Neural cell (in vitro differentiated cells): ENCODE results near the gene LLGL2. TPM values are rescaled to one million over a fixed set of nuclear protein-coding genes. Genes with fewer than 3 reads are reported as not detected.

Source experiments
- H2AFZ ChIP-seq: fragments of 200-600, 300-800 bp; sonication (generic), shearing (Covaris generic); 2 replicates; pipeline ENCODE4 v1.6.0; 2014; ENCODE audit warnings: low read depth, mild to moderate bottlenecking, antibody characterized with exemption, low read length, moderate library complexity
- H3F3A ChIP-seq: fragments of 200-600 bp; shearing (Covaris generic); 2 replicates; pipeline ENCODE4 v1.6.1; 2016; ENCODE audit warnings: mild to moderate bottlenecking, moderate library complexity, mixed read lengths, antibody characterized with exemption, low read length; ENCODE audit not compliant: insufficient read depth, poor library complexity, severe bottlenecking
- H3K27ac ChIP-seq: fragments of 200-600, 300-800 bp; sonication (generic), shearing (Covaris generic); 2 replicates; pipeline ENCODE4 v1.5.1; 2014; ENCODE audit warnings: mild to moderate bottlenecking, low read length, moderate library complexity
- H3K27me3 ChIP-seq: fragments of 300-800, 200-600 bp; sonication (generic), shearing (Covaris generic); 2 replicates; pipeline ENCODE4 v1.6.0; 2014; ENCODE audit warnings: mild to moderate bottlenecking, low read depth, low read length, moderate library complexity; ENCODE audit not compliant: insufficient read depth
- H3K36me3 ChIP-seq: fragments of 300-800, 200-600 bp; sonication (generic), shearing (Covaris generic); 2 replicates; pipeline ENCODE4 v1.5.1; 2014; ENCODE audit warnings: mild to moderate bottlenecking, antibody characterized with exemption, low read length, moderate library complexity; ENCODE audit not compliant: insufficient read depth
- H3K4me2 ChIP-seq: fragments of 300-800, 200-600 bp; sonication (generic), shearing (Covaris generic); 2 replicates; pipeline ENCODE4 v1.6.0; 2014; ENCODE audit warnings: mild to moderate bottlenecking, low read length
- H3K4me3 ChIP-seq: fragments of 300-800, 200-600 bp; sonication (generic), shearing (Covaris generic); 2 replicates; pipeline ENCODE4 v1.5.1; 2014; ENCODE audit warnings: mild to moderate bottlenecking, low read length, moderate library complexity
- H3K79me2 ChIP-seq: fragments of 200-600 bp; shearing (Covaris generic); replicated peaks from 2 replicates; pipeline ENCODE4 v1.6.0; 2014; ENCODE audit warnings: mild to moderate bottlenecking, low read length, moderate library complexity; ENCODE audit not compliant: insufficient read depth
- H3K9ac ChIP-seq: fragments of 300-800, 200-600 bp; sonication (generic), shearing (Covaris generic); 2 replicates; pipeline ENCODE4 v1.6.1; 2016; ENCODE audit warnings: mild to moderate bottlenecking, low read length, mixed read lengths
- H3K9me2 ChIP-seq: fragments of 200-600 bp; shearing (Covaris generic); 2 replicates; pipeline ENCODE4 v1.6.1; 2016; ENCODE audit warnings: mild to moderate bottlenecking, low read length, mixed read lengths; ENCODE audit not compliant: insufficient read depth
- H3K9me3 ChIP-seq: fragments of 200-600, 300-800 bp; sonication (generic), shearing (Covaris generic); 2 replicates; pipeline ENCODE4 v1.6.1; 2016; ENCODE audit warnings: mild to moderate bottlenecking, mixed run types, low read length, moderate library complexity, mixed read lengths
- H4K20me1 ChIP-seq: fragments of 200-600 bp; shearing (Covaris generic); 2 replicates; pipeline ENCODE4 v1.6.1; 2016; ENCODE audit warnings: mild to moderate bottlenecking, mixed run types; ENCODE audit not compliant: insufficient read depth
- EZH2 ChIP-seq: fragments of 200-600, 300-800 bp; shearing (Covaris generic), sonication (generic); IDR thresholded peaks from 2 replicates; pipeline ENCODE4 v1.6.1; 2014; ENCODE audit warnings: antibody characterized with exemption, low read length, borderline replicate concordance, mild to moderate bottlenecking; ENCODE audit not compliant: insufficient read depth, poor library complexity, severe bottlenecking
- MXI1 ChIP-seq: fragments of 450-650 bp; conservative IDR thresholded peaks from 2 replicates; pipeline ENCODE4 v1.6.1; 2014; ENCODE audit warnings: antibody characterized with exemption, mild to moderate bottlenecking; ENCODE audit not compliant: poor library complexity, severe bottlenecking
- SMC3 ChIP-seq: fragments of 450-650 bp; conservative IDR thresholded peaks from 2 replicates; pipeline ENCODE4 v1.6.1; 2014; ENCODE audit warnings: antibody characterized with exemption, mild to moderate bottlenecking, moderate library complexity; ENCODE audit not compliant: poor library complexity
- TAF1 ChIP-seq: IDR thresholded peaks from 2 replicates; pipeline ENCODE4 v1.6.1; 2012; ENCODE audit warnings: low read depth
- polyA plus RNA-seq: library from polyadenylated mRNA; depleted of rRNA; stranded (reverse); fragments of >200 nt; gene quantifications from 2 replicates; pipeline ENCODE4 v1.2.3, GENCODE V29; 2014
- TF ChIP-seq, protein P1 (sequence below): IDR thresholded peaks from 2 replicates; pipeline ENCODE4 v1.6.1; 2012; ENCODE audit warnings: borderline replicate concordance
- TF ChIP-seq, protein P2 (sequence below): fragments of 450-650 bp; IDR thresholded peaks from 2 replicates; pipeline ENCODE4 v1.5.1; 2014; ENCODE audit warnings: antibody characterized with exemption, mild to moderate bottlenecking, moderate library complexity; ENCODE audit not compliant: poor library complexity, severe bottlenecking

LLGL2 gene
- polyA plus RNA-seq, 1 donor from 2014 or later = 0.95 TPM

DNA sequence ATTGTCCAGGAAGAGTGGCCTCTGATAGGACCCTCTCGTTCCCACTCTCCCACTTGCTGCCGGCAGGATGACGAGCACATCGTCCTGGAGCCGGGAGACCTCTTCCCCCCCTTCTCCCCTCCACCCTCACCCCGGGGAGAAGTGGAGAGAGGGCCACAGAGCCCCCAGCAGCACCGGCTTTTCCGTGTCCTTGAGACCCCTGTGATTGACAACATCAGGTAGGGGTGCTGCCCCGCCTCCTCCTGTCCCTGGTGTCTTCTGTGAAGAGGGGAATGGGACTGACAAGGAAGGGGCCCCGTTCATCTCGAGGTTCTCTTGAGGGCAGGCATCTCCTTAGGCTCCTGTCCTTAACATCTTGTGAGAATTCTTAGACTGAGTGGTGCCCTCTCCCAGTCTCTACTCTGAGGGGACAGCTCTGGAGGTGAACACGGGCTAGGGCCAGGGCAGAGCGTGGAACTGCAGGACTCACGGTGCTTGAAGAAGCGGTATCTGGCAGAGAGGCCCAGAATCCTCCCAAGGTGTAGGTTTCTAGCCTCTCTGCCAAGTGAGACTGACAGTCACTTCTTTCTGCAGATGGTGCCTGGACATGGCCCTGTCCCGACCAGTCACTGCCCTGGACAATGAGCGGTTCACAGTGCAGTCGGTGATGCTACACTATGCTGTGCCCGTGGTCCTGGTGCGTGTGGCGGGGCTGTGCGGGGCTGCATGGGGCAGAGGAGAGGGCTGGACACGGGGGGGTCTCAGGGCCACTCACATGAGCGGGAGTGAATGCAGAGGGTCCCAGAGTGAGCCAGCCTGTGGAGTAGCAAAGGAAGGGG lies 36.6 kb upstream of the LLGL2 start:
- no peak overlapping the region for H3K4me3 ChIP-seq
- H3K9me2 ChIP-seq = no peaks in the 10 kb centered on the region
- H4K20me1 ChIP-seq = no peaks in the 10 kb centered on the region
- H3K27ac ChIP-seq = no peak overlapping the region
- no peak overlapping the region for H2AFZ ChIP-seq
- H3K9ac ChIP-seq = no peak overlapping the region
- H3K9me3 ChIP-seq = no peaks in the 10 kb centered on the region
- H3K36me3 ChIP-seq = no peaks in the 10 kb centered on the region
- TF ChIP-seq, protein P1, sequence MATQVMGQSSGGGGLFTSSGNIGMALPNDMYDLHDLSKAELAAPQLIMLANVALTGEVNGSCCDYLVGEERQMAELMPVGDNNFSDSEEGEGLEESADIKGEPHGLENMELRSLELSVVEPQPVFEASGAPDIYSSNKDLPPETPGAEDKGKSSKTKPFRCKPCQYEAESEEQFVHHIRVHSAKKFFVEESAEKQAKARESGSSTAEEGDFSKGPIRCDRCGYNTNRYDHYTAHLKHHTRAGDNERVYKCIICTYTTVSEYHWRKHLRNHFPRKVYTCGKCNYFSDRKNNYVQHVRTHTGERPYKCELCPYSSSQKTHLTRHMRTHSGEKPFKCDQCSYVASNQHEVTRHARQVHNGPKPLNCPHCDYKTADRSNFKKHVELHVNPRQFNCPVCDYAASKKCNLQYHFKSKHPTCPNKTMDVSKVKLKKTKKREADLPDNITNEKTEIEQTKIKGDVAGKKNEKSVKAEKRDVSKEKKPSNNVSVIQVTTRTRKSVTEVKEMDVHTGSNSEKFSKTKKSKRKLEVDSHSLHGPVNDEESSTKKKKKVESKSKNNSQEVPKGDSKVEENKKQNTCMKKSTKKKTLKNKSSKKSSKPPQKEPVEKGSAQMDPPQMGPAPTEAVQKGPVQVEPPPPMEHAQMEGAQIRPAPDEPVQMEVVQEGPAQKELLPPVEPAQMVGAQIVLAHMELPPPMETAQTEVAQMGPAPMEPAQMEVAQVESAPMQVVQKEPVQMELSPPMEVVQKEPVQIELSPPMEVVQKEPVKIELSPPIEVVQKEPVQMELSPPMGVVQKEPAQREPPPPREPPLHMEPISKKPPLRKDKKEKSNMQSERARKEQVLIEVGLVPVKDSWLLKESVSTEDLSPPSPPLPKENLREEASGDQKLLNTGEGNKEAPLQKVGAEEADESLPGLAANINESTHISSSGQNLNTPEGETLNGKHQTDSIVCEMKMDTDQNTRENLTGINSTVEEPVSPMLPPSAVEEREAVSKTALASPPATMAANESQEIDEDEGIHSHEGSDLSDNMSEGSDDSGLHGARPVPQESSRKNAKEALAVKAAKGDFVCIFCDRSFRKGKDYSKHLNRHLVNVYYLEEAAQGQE = no peak
- TF ChIP-seq MXI1 (no peak), TAF1 (no peak), EZH2 (no peak), SMC3 (no peak)
- no peaks in the 10 kb centered on the region for H3K79me2 ChIP-seq
- no peak overlapping the region for H3K4me2 ChIP-seq
- H3F3A ChIP-seq = no peaks in the 10 kb centered on the region
- no peaks in the 10 kb centered on the region for H3K27me3 ChIP-seq

DNA sequence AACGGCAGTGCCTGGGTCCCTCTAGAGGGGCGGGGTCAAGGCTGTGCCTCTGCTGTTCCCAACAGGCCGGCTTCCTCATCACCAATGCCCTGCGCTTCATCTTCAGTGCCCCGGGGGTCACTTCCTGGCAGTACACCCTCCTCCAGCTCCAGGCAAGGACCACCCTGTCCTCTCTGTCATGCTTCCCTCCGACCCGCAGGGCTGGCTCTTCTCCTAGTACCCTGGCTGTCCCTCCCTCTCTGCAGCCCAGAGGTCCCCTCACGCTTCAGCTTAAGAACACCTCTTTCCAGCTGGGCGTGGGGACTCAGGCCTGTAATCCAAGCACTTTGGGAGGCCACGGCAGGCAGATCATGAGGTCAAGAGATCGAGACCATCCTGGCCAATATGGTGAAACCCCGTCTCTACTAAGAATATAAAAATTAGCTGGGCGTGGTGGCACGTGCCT lies 36.0 kb upstream of the LLGL2 start:
- Histone ChIP-seq H4K20me1 (no peaks in the 10 kb centered on the region), H3K27ac (no peak overlapping the region), H3K9me2 (no peaks in the 10 kb centered on the region)

More for the DNA sequence above, 36.0 kb upstream of the LLGL2 start:
- no peaks in the 10 kb centered on the region for H3F3A ChIP-seq
- H3K9me3 ChIP-seq = no peaks in the 10 kb centered on the region
- no peak overlapping the region for H2AFZ ChIP-seq
- no peak overlapping the region for H3K4me3 ChIP-seq
- no peaks in the 10 kb centered on the region for H3K36me3 ChIP-seq
- H3K79me2 ChIP-seq = no peaks in the 10 kb centered on the region
- TF ChIP-seq, protein P2, sequence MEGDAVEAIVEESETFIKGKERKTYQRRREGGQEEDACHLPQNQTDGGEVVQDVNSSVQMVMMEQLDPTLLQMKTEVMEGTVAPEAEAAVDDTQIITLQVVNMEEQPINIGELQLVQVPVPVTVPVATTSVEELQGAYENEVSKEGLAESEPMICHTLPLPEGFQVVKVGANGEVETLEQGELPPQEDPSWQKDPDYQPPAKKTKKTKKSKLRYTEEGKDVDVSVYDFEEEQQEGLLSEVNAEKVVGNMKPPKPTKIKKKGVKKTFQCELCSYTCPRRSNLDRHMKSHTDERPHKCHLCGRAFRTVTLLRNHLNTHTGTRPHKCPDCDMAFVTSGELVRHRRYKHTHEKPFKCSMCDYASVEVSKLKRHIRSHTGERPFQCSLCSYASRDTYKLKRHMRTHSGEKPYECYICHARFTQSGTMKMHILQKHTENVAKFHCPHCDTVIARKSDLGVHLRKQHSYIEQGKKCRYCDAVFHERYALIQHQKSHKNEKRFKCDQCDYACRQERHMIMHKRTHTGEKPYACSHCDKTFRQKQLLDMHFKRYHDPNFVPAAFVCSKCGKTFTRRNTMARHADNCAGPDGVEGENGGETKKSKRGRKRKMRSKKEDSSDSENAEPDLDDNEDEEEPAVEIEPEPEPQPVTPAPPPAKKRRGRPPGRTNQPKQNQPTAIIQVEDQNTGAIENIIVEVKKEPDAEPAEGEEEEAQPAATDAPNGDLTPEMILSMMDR = no peak
- TF ChIP-seq EZH2 = no peak
- H3K9ac ChIP-seq = no peak overlapping the region
- no peaks in the 10 kb centered on the region for H3K27me3 ChIP-seq
- no peak overlapping the region for H3K4me2 ChIP-seq
